GM21717 (cell line): ENCODE measurements around the gene ZNF865.

ENCODE experiments used
- ATAC-seq: cut with Tn5 transposase; IDR thresholded peaks from one replicate; pipeline ENCODE4 v1.9.1; 2021; ENCODE audit warnings: mild to moderate bottlenecking, moderate library complexity; ENCODE audit not compliant: unreplicated experiment

ZNF865 gene

GRCh38 chr19:55656552-55656951 lies 51.1 kb downstream of the ZNF865 start:
- ATAC-seq: no peak

- no peak for ATAC-seq
Observed at GRCh38 chr19:55656988-55657747, 51.7 kb downstream of the ZNF865 start.

- ATAC-seq: no peak
Observed at GRCh38 chr19:55658846-55659459, 53.5 kb downstream of the ZNF865 start.

GRCh38 chr19:55659822-55660221 lies 54.4 kb downstream of the ZNF865 start:
- no peak for ATAC-seq

GRCh38 chr19:55660404-55660803 lies 55.0 kb downstream of the ZNF865 start:
- ATAC-seq: no peak

GRCh38 chr19:55660991-55661390 lies 55.5 kb downstream of the ZNF865 start:
- no peak for ATAC-seq

- ATAC-seq: no peak
Observed at GRCh38 chr19:55661826-55662225, 56.4 kb downstream of the ZNF865 start.

GRCh38 chr19:55663846-55664536 lies 58.5 kb downstream of the ZNF865 start:
- no peak for ATAC-seq

GRCh38 chr19:55666343-55667005 lies 61.0 kb downstream of the ZNF865 start:
- ATAC-seq: no peak
